Activated naive CD8-positive, alpha-beta T cell (primary cell): Measurements from ENCODE around the gene SDHAF4.
"Not testable (repeated sequence)": the region's sequence is repeated elsewhere in the genome, so short reads cannot be mapped to it uniquely, and the experiment has no call there.

ENCODE experiments used
- H3K27ac Mint-ChIP-seq: one replicate; pipeline ENCODE4 v1.8.0; 2021; ENCODE audit warnings: mixed read lengths
- H3K27me3 Mint-ChIP-seq: one replicate; pipeline ENCODE4 v1.8.0; 2021; ENCODE audit warnings: mixed read lengths
- H3K36me3 Mint-ChIP-seq: one replicate; pipeline ENCODE4 v1.8.0; 2021; ENCODE audit warnings: mixed read lengths
- H3K4me1 Mint-ChIP-seq: one replicate; pipeline ENCODE4 v1.8.0; 2021; ENCODE audit warnings: low read depth, mixed read lengths
- H3K4me3 Mint-ChIP-seq: one replicate; pipeline ENCODE4 v1.8.0; 2021; ENCODE audit warnings: mild to moderate bottlenecking, mixed read lengths
- H3K9me3 Mint-ChIP-seq: one replicate; pipeline ENCODE4 v1.8.0; 2021; ENCODE audit warnings: low read depth, mixed read lengths

The SDHAF4 gene

GRCh38 chr6:70557998-70558397, 8.7 kb upstream of the SDHAF4 start:
- no peaks in the 10 kb centered on the region for H3K9me3 Mint-ChIP-seq
- peaks cover 10% of the 10 kb centered on the region for H3K36me3 Mint-ChIP-seq
- H3K27ac Mint-ChIP-seq, result peak overlapping the region; percentile 4
- peaks cover 7% of the 10 kb centered on the region for H3K4me1 Mint-ChIP-seq
- H3K27me3 Mint-ChIP-seq, result no peaks in the 10 kb centered on the region
- H3K4me3 Mint-ChIP-seq, result no peak overlapping the region

GRCh38 chr6:70562401-70562800, 4.3 kb upstream of the SDHAF4 start:
- not testable (repeated sequence) for H3K9me3 Mint-ChIP-seq, H3K4me3 Mint-ChIP-seq, H3K27me3 Mint-ChIP-seq, H3K36me3 Mint-ChIP-seq, H3K27ac Mint-ChIP-seq
- H3K4me1 Mint-ChIP-seq, result peaks cover 16% of the 10 kb centered on the region

- Mint-ChIP-seq H3K9me3 (no peaks in the 10 kb centered on the region), H3K27me3 (no peaks in the 10 kb centered on the region), H3K4me3 (no peak overlapping the region), H3K36me3 (no peaks in the 10 kb centered on the region), H3K27ac (no peak overlapping the region), H3K4me1 (peaks cover 16% of the 10 kb centered on the region)
These were observed 3.2 kb upstream of the SDHAF4 start for GRCh38 chr6:70563530-70563929.

- no peaks in the 10 kb centered on the region for H3K9me3 Mint-ChIP-seq
- no peak overlapping the region for H3K27ac Mint-ChIP-seq
- H3K27me3 Mint-ChIP-seq, result no peaks in the 10 kb centered on the region
- peaks cover 8% of the 10 kb centered on the region for H3K4me1 Mint-ChIP-seq
- no peak overlapping the region for H3K4me3 Mint-ChIP-seq
- peaks cover 5% of the 10 kb centered on the region for H3K36me3 Mint-ChIP-seq
These were observed 7.9 kb downstream of the SDHAF4 start for GRCh38 chr6:70574643-70575042.

- Mint-ChIP-seq H3K9me3 (no peaks in the 10 kb centered on the region), H3K4me1 (peaks cover 1% of the 10 kb centered on the region), H3K27me3 (no peaks in the 10 kb centered on the region), H3K27ac (no peak overlapping the region), H3K36me3 (peaks cover 4% of the 10 kb centered on the region), H3K4me3 (no peak overlapping the region)
These were observed 9.3 kb downstream of the SDHAF4 start for GRCh38 chr6:70575899-70576495.

GRCh38 chr6:70586114-70586513, 19.4 kb downstream of the SDHAF4 start:
- Mint-ChIP-seq H3K27me3 (no peaks in the 10 kb centered on the region), H3K4me3 (no peak overlapping the region), H3K9me3 (no peaks in the 10 kb centered on the region), H3K27ac (no peak overlapping the region), H3K36me3 (peaks cover 17% of the 10 kb centered on the region), H3K4me1 (no peaks in the 10 kb centered on the region)

GRCh38 chr6:70590400-70590799, 23.7 kb downstream of the SDHAF4 start:
- H3K4me1 Mint-ChIP-seq, result no peaks in the 10 kb centered on the region
- no peaks in the 10 kb centered on the region for H3K9me3 Mint-ChIP-seq
- H3K27ac Mint-ChIP-seq, result no peak overlapping the region
- H3K36me3 Mint-ChIP-seq, result peaks cover 12% of the 10 kb centered on the region
- no peaks in the 10 kb centered on the region for H3K27me3 Mint-ChIP-seq
- no peak overlapping the region for H3K4me3 Mint-ChIP-seq

GRCh38 chr6:70592391-70593117, 25.8 kb downstream of the SDHAF4 start:
- Mint-ChIP-seq H3K36me3 (peaks cover 6% of the 10 kb centered on the region), H3K27ac (no peak overlapping the region), H3K27me3 (no peaks in the 10 kb centered on the region), H3K4me3 (no peak overlapping the region), H3K9me3 (no peaks in the 10 kb centered on the region), H3K4me1 (no peaks in the 10 kb centered on the region)

- Mint-ChIP-seq H3K4me1 (no peaks in the 10 kb centered on the region), H3K4me3 (no peak overlapping the region), H3K9me3 (no peaks in the 10 kb centered on the region), H3K27ac (no peak overlapping the region), H3K27me3 (no peaks in the 10 kb centered on the region), H3K36me3 (peaks cover 6% of the 10 kb centered on the region)
These were observed 26.4 kb downstream of the SDHAF4 start for GRCh38 chr6:70593118-70593486.

- peaks cover 9% of the 10 kb centered on the region for H3K4me1 Mint-ChIP-seq
- H3K27ac Mint-ChIP-seq, result no peak overlapping the region
- no peaks in the 10 kb centered on the region for H3K27me3 Mint-ChIP-seq
- H3K9me3 Mint-ChIP-seq, result no peaks in the 10 kb centered on the region
- H3K4me3 Mint-ChIP-seq, result no peak overlapping the region
- H3K36me3 Mint-ChIP-seq, result peaks cover 2% of the 10 kb centered on the region
These were observed 32.5 kb downstream of the SDHAF4 start for GRCh38 chr6:70599187-70599586.

GRCh38 chr6:70601014-70601413, 34.3 kb downstream of the SDHAF4 start:
- H3K9me3 Mint-ChIP-seq, result no peaks in the 10 kb centered on the region
- H3K27ac Mint-ChIP-seq, result no peak overlapping the region
- no peak overlapping the region for H3K4me3 Mint-ChIP-seq
- peaks cover 9% of the 10 kb centered on the region for H3K4me1 Mint-ChIP-seq
- H3K36me3 Mint-ChIP-seq, result peaks cover 2% of the 10 kb centered on the region
- no peaks in the 10 kb centered on the region for H3K27me3 Mint-ChIP-seq

- no peak overlapping the region for H3K4me3 Mint-ChIP-seq
- no peak overlapping the region for H3K27ac Mint-ChIP-seq
- no peaks in the 10 kb centered on the region for H3K9me3 Mint-ChIP-seq
- peaks cover 2% of the 10 kb centered on the region for H3K36me3 Mint-ChIP-seq
- no peaks in the 10 kb centered on the region for H3K27me3 Mint-ChIP-seq
- H3K4me1 Mint-ChIP-seq, result peaks cover 17% of the 10 kb centered on the region
These were observed 37.5 kb downstream of the SDHAF4 start for GRCh38 chr6:70604254-70604653.

- not testable (repeated sequence) for H3K27ac Mint-ChIP-seq, H3K36me3 Mint-ChIP-seq, H3K4me3 Mint-ChIP-seq, H3K27me3 Mint-ChIP-seq, H3K9me3 Mint-ChIP-seq
- H3K4me1 Mint-ChIP-seq, result peaks cover 15% of the 10 kb centered on the region
These were observed 40.6 kb downstream of the SDHAF4 start for GRCh38 chr6:70607371-70607770.

- H3K36me3 Mint-ChIP-seq, H3K9me3 Mint-ChIP-seq, H3K27me3 Mint-ChIP-seq, H3K27ac Mint-ChIP-seq, H3K4me3 Mint-ChIP-seq: not testable (repeated sequence)
- peaks cover 15% of the 10 kb centered on the region for H3K4me1 Mint-ChIP-seq
These were observed 42.5 kb downstream of the SDHAF4 start for GRCh38 chr6:70609181-70609580.

- no peak overlapping the region for H3K27ac Mint-ChIP-seq
- no peaks in the 10 kb centered on the region for H3K4me1 Mint-ChIP-seq
- H3K4me3 Mint-ChIP-seq, result no peak overlapping the region
- H3K36me3 Mint-ChIP-seq, result no peaks in the 10 kb centered on the region
- H3K9me3 Mint-ChIP-seq, result no peaks in the 10 kb centered on the region
- H3K27me3 Mint-ChIP-seq, result no peaks in the 10 kb centered on the region
These were observed 50.1 kb downstream of the SDHAF4 start for GRCh38 chr6:70616728-70617260.

- H3K9me3 Mint-ChIP-seq, result no peaks in the 10 kb centered on the region
- H3K4me3 Mint-ChIP-seq, result no peak overlapping the region
- no peaks in the 10 kb centered on the region for H3K4me1 Mint-ChIP-seq
- H3K27ac Mint-ChIP-seq, result no peak overlapping the region
- H3K36me3 Mint-ChIP-seq, result peaks cover 4% of the 10 kb centered on the region
- H3K27me3 Mint-ChIP-seq, result no peaks in the 10 kb centered on the region
These were observed 54.0 kb downstream of the SDHAF4 start for GRCh38 chr6:70620746-70621145.
